Stimulated activated CD8-positive, alpha-beta memory T cell treated with anti-CD3 and anti-CD28 coated beads, Interleukin-7, amount 100 ng/mL, for 24 hours (primary cell): ENCODE measurements around the gene RELN.

Source experiments
- DNase-seq: peaks from one replicate; pipeline ENCODE4 v3.0.0-alpha.2; 2020; ENCODE audit warnings: low read depth

The RELN gene

GRCh38 chr7:103480771-103481170, 508.7 kb downstream of the RELN start:
- no peak for DNase-seq

GRCh38 chr7:103474956-103475355, 514.5 kb downstream of the RELN start:
- no peak for DNase-seq

- DNase-seq, result no peak
Observed at GRCh38 chr7:103469095-103469948, 520.1 kb downstream of the RELN start.

GRCh38 chr7:103466814-103467213, 522.6 kb downstream of the RELN start:
- DNase-seq, result no peak

GRCh38 chr7:103462358-103462757, 527.1 kb downstream of the RELN start:
- no peak for DNase-seq

GRCh38 chr7:103447073-103447960, 542.1 kb downstream of the RELN start:
- no peak for DNase-seq

GRCh38 chr7:103446049-103446520, 543.4 kb downstream of the RELN start, which contains the start of gene SLC26A5:
Gene SLC26A5 (minus strand): TSS chr7:103446207. CDS start chr7:103421514, 24,693 bp downstream.
- DNase-seq, result no peak

GRCh38 chr7:103445228-103446048, 544.0 kb downstream of the RELN start:
- no peak for DNase-seq

- DNase-seq, result no peak
Observed at GRCh38 chr7:103439661-103440060, 549.8 kb downstream of the RELN start.

- DNase-seq, result no peak
Observed at GRCh38 chr7:103437623-103438022, 551.8 kb downstream of the RELN start.

GRCh38 chr7:103432712-103433111, 556.7 kb downstream of the RELN start:
- no peak for DNase-seq

- no peak for DNase-seq
Observed at GRCh38 chr7:103425177-103425576, 564.3 kb downstream of the RELN start.

GRCh38 chr7:103423467-103424179, 565.8 kb downstream of the RELN start:
- no peak for DNase-seq
